Glomerular endothelial cell (primary cell): ENCODE results near the gene HIPK3. TPM values are rescaled to one million over a fixed set of nuclear protein-coding genes. Genes with fewer than 3 reads are reported as not detected.
"Not testable (repeated sequence)": the region's sequence is repeated elsewhere in the genome, so short reads cannot be mapped to it uniquely, and the experiment has no call there.

ENCODE experiments used
- DNase-seq: peaks from one replicate; pipeline ENCODE4 v3.0.0-alpha.2; 2011; ENCODE audit warnings: low read depth, low spot score; ENCODE audit errors: extremely low read depth
- total RNA-seq: library from RNA; depleted of rRNA; stranded (reverse); fragments of >200 nt; gene quantifications from 2 replicates; pipeline ENCODE4 v1.2.3, GENCODE V29; 2015

HIPK3 gene
- total RNA-seq, 1 donor from 2014 or later = 34.9 TPM

DNA sequence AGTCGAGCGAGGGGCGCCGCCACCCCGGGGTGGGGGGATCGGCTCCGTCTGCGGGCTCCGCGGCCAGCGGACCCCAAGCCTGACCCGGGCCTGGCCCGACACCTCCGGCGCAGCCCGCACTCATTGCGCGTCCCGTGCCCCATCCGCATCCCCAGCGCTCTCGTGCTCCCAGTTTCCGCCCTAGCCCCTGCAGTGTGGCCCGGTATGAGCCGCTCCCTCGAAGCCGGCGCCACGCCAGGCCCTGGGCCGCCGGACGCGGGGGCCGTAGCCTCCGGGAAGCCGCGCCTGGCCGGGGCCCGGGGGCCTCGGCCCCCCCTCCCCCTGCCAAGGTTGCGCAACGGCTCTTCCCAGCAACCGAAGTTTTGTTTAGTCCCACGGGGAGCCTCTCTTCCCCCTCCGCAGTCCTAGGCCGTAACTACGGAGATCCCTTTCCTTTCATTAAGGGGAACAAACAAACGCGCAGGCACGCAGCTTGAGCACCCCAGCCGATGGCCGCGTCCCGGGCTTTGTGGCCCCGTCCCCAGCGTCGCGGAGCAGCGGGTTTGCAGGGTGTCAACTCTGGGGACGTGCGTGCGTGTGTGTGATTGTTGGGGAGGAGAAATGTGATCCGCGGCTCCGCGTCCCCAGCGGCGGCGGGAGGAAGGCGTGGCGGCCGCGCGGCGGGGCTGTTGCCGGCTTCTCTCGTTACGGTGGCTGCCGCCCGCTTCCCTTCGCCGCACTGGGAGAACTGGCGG, 883 bp downstream of the HIPK3 start:
- DNase-seq = peak; percentile 22

DNA sequence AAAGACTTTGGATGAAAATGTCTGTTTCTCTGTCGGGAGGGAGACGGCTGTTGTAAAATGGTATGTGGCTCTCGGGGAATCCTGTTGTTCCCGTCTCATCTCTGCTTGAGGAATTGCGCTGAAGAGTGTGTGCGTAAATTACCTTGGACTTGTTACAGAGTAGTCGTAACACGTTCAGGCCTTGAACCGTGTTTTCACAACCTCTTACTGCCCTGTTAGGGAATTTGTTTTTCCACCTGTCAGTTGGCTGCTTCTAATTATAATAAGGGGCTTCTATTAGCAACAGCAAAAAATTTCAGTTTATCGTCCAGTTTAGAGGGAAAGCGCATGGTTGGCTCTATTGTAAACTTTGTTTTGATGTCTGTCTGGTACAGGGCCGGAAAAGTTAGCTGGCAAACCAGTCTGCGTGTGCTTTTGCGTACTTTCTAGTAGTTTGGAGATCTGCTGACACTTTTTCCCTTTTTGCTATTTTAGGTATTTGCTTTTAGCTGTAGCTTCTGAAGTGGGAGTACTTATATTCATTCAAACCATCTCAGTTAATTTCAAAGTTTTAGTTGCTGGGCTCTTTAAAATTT, 1.5 kb downstream of the HIPK3 start:
- peak; percentile 25 for DNase-seq

DNA sequence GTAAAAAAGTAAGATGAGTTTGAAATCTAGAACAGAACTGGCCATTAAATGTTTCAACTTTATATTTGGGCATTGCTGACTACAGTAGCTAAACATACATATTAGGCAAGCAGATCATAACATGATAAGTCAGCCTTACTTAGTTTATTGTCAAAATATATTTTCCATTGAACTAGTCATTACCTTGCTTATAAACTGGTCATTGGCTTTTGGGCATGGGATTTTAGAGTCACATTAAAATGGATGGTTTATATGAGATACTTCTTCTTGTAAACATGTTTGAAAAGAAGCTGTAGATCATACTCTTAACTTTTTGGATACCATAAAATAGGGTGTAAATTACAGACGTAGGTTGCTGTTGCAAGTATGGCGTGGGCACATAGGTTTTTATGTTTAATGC, 2.7 kb downstream of the HIPK3 start:
- DNase-seq = no peak

DNA sequence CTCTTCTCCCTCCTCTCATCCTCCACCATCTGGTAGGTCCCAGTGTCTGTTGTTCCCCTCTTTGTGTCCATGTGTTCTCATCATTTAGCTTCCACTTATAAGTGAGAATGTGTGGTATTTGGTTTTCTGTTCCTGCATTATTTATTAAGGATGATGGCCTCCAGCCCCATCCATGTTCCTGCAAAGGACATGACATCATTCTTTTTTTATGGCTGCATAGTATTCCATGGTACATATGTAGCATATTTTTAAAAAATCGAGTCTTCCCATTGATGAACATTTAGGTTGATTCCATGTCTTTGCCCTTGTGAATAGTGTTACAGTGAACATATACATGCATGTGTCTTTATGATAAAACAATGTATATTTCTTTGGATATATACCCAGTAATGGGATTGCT, 4.2 kb downstream of the HIPK3 start:
- DNase-seq = not testable (repeated sequence)

DNA sequence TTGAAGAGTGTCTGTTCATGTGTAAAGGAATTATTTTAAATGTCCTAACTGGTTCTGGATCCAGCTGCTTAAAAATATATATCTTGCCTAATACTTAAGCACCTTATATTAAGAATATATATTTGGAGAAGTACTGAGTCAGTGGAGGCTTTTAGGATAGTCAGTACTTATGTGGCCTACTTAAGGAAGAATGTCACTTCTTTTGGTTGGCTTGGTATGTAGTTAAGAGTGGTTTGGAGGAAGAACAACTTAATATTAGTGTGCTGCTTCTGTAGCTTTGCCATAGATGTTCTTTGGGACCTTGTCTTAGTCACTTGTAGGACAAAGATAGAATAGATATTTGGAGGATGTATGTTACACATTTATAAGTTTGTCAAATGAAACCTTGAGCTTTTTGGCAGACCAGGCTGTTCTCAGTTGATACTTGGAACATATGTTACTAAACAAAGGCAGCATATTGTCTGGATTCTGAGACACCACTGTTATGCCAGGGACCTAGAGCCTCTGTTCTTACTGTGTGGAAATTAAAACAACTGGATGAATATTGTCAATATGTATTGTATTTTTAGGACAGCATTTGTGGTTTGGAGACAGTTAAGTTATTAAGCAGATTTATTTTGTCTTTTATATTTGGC, 4.9 kb downstream of the HIPK3 start:
- DNase-seq = no peak

DNA sequence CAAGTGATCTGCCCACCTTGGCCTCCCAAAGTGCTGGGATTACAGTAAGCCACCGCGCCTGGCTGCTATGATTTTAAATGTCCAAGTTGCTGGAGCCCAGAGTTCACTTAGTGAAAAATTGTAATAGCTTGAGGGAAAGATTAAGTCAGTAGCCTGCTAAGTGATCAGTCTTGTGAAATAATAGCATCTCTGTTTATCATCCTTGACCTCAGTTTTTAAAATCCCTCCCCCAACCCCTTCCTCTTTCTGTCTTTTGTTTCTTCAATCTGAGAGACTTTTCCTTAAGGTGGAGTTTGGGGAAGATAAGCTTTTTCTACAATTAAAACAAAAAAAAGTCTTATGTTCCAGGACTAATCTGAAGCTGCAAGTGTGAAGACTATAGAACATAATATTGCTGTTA, 6.4 kb downstream of the HIPK3 start:
- DNase-seq = no peak

DNA sequence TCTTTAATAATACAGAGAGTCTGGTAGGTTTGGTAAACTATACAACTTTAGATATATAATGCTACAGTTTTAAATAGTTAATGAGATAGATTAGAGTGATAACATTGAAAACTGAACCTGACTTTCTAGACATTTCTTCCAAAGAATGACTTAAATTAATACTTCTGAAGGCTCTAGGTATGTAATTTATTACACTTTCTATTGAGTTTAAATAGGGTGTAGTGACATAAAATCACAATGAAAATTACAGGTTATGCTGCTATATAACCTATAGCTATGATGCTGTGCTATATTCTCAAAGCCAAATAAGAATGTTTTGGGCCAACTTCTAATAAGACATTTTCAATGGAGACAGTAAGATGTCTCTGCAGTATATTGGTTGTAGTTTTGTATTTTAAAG, 7.7 kb downstream of the HIPK3 start:
- no peak for DNase-seq

DNA sequence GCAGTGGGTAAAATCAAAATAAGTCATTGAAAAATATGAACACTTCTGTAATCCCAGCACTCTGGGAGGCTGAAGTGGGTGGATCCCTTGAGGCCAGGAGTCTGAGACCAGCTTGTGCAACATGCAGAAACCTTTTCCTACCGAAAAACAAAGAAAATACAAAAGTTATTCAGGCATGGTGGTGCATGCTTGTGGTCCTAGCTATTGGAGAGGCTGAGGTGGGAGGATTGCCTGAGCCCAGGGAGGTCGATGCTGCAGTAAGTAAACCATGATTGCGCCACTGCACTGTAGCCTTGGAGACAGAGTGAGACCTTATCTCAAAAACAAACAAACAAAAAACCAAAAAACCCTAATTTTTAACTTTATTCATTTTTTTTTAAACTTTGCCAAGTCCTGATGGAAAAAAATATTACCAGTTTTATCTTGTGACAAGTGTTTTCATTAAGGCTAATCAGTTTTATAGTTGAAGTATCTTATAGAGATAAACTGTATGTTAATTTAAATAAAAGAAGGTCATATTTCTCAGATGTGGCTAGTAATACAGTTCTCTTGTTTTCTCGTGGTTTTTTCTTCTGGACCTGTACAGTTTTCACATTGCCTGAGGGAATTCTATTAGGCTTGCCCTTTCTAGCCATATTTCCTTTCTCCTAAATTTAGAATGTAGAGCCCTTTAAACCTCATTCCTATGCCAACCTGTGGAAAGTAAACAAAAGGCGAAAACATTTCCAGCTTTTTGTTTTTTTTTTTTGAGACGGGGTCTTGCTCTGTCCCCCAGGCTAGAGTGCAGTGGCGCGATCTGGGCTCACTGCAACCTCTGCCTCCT, 9.4 kb downstream of the HIPK3 start:
- no peak for DNase-seq

DNA sequence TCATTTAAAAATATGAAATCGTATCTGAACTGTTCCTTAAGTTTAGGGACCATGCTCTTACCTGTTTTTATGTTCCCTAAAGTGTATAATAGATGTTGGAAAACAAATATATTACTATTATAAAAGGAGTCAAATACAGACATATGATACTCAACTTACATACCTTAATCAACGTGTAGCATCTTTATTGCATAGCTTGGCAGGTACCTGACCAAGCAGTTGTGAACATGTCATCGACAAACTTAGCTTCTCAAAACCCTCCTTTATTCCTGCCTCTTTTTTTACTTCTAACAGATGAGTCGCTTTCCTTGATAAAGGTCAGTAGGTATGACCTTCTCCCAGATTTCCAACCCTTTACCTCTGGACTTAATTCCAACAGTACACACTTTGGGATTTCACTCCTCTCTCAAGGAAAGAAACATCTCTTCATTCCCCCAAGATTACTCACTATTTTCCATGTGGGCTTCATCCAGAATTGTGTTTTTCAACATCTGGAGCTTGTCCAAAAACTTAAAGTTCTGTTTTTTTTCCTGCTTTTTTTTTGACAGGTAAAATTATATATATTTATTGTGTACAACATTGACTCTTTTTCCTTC, 11.9 kb downstream of the HIPK3 start:
- no peak for DNase-seq

DNA sequence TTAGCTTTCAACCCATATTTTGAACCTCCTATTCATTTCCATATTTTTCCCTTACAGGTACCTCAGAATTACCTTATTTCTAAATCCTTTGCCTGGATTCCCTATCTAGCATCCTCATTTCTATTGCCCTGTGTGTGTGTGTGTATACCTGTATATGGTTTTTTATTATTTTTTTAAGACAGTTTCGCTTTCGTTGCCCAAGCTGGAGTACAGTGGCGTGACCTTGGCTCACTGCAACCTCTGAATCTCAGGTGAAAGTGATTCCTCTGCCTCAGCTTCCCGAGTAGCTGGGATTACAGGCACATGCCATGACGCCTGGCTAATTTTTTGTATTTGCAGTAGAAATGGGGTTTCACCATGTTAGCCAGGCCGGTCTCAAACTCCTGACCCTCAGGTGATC, 12.6 kb downstream of the HIPK3 start:
- no peak for DNase-seq

DNA sequence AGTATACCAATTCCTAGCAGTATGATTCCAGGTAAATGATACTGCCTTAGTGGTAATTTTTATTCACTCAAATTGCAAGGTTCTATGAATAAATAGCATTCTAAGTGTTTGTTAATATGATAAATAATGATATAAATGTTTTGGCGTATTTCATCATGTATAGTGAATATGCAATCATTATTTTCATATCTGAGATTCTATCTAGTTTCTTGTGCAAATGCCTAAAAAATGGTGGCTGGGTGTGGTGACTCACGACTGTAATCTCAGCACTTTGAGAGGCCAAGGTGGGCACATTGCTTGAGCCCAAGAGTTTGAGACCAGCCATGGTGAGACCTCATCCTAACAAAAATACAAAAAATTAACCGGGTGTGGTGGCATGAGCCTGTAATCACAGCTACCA, 13.9 kb downstream of the HIPK3 start:
- no peak for DNase-seq

DNA sequence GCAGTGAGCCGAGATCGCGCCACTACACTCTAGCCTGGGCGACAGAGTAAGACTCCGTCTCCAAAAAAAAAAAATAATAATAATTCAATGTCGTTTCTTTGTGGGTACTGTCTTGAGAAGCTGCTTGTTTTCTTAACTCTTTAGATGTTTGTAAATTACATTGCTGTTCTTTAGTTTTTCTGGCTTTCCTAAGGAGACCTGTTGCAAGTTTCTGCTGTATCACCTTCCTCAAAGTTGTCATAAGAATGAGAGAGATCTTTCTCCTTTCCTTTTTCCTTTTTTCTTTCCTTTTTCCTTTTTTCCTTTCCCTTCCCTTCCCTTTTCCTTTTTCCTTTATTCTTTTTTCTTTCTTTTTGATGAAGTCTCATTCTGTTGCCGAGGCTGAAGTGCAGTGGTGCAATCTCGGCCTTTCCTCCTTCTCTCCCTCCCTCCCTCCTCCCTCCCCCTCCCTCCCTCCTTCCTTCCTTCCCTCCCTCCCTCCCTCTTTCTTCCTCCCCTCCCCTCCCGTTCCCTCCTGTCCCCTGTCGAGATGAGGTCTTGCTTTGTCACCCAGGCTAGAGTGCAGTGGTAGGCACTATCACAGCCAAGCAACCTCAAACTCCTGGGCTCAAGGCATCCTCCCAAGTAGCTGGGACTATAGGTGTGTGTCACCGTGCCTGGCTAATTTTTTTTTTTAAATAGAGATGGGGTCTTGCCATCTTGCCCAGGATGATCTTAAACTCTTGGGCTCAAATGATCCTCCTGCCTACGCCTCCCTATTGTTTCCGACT, 15.3 kb downstream of the HIPK3 start:
- DNase-seq = no peak

DNA sequence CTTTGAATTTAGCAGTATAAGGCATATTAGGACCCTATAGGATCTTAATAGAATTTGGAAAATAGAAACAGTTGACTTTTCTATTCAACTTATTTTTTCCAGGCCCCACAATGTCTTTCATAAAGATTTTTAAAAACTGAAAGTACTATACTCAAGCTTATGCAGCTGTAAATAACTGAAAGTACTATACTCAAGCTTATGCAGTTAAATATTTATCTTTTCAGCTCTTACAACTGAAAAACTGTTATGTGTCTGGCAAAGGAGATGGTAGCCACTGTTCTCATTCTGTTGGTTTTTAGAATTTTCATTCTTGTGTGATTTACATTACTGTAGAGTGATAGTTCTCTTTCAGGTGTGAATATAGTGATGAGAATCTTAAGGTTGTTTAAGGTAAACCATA, 16.5 kb downstream of the HIPK3 start:
- DNase-seq = no peak

DNA sequence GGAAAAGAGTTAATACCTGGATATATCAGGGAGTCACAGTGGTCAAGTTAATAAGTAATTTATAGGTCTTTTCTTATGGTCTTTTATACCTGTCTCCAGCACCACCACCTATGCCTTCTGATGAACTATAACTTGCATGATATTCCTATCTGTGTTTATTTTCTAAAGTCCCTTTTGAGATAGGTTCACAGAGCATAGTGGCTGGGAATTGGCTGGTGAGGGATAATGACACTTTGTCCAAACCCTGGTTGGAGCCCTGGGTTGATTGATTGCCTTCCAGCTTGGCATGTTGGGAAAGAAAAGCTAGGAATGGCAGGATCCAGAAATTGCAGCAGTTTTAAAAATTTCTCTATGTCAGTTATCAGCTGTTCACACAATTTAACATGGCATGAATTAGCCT, 23.2 kb downstream of the HIPK3 start:
- no peak for DNase-seq

DNA sequence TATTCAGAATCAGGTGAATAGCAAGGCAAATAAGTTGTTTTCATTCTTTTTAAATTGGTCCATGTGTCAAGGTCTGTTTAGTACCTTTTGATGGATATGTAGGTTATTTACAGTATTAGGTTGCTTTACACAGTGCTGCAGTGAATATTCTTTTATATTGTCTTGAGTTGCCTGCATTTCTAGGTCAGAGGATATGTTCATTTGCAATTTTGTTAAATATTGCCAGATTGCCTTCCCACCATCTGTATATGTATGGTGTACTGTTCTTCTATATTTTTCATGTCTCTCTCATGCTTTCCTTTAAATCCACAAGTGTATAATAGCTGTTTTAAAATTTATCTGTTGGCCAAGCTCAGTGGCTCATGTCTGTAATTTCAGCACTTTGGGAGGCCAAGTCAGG, 24.6 kb downstream of the HIPK3 start:
- DNase-seq = no peak

DNA sequence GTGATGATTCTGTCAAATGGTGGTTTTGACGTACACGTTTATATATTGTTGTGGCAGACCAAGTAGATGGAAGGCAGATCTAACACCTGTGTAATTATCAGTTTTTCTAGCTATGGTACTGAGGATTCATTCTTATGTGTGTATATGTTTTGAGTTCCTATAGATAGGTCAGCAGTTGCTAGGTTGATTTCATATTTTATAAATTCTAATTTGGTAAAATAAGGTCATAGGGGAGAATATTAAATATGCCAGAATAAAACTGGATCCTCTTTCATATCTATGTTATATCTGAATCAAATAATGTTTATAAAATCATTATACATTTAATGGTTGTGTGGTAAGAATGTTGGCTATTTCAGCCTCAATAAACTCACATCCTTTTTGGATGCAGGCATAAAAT, 27.6 kb downstream of the HIPK3 start:
- no peak for DNase-seq

DNA sequence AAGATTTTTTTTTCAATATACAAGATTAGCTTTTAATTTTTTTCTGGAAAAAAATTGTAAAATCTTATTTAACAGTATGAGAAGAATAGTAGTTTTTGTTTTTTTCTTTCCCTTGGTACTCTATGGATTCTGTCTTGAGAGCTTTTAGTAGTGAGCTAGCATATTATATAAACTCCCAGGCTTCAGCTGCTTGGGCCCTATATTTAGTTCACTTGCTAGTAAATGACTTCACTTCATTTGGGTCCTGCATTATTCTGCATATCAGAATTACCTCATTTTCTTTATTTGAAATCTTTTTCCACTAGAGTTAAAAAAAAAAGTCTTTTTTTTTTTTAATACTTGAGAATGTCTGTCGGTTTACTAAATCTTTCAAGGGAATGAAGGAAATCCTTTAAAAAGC, 33.1 kb downstream of the HIPK3 start:
- no peak for DNase-seq

DNA sequence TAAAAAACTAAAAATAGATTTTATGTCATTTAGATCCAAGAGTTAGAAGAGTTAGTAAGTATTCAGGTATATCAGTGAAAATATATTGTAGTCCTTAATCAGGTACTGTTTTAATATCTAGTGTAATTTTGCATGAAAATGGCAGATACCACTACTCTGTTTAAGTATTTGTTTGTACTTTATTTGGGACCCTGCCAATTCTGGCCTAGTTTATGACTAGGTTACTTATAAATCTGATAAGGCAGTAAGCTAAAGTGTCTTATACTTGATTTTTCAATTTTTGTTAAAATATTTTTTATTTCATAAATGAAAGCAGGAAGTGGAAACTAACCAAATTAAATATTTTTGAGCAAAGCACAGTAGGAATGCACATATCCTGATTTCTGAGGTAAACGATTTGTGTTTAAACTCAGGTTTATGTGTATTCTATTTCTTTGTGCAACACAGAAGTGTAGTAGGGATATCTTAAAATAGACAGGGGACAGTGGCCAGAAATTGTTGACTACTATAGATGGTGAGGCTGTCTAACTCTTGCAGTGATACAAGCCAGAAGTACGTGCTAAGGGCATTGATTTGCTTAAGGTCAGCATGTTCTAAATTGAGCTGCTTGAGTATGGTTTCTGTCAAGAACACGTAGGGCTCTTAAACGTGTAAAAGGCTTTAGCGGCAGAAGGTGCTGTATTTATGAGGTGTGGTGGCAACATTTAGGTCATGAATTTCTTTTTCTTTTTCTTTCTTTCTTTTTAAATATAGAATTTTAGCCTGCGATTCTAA, 34.0 kb downstream of the HIPK3 start:
- DNase-seq = no peak

DNA sequence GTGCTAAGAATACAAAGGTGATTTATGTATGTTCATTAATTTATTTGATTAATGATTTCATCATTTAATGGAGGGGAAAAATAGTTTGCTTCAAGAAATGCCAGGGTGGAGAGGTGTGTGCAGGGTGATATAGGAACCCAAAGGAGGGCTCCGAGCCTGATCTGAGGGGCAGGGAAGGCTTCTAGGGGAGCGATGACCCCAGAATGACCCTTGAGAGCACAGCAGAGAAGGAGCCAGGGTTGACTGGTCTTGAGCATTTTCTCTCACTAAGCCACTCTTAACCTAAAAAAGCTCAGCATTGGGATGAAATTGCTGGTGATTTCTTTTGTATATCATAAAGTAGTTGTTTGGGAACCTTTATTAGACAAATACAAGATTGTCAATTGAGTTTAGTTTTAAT, 35.1 kb downstream of the HIPK3 start:
- DNase-seq = no peak

DNA sequence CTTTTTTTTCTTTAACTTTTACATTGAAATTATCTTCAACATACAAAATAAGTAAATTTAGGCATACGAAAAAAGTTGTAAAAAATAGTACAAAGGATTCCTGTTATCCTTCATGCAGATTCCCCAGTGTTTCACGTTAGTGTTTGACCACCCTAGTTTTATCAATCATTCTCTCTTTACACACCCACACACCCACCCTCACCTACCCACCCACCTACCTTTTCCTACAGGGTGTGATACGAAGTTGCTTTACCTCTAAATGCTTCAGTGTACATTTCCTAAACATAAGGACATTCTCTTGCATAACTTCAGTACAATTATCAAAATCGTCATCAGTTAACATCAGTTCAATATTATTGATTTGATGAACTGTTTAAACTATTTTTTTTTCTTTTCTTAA, 37.0 kb downstream of the HIPK3 start:
- no peak for DNase-seq
